ENCODE results near the gene EHMT2. TPM values are rescaled to one million over a fixed set of nuclear protein-coding genes. Genes with fewer than 3 reads are reported as not detected.
A peak's percentile ranks its signal among the peaks of the same experiment; 100 is the strongest.
"Not testable (repeated sequence)": the region's sequence is repeated elsewhere in the genome, so short reads cannot be mapped to it uniquely, and the experiment has no call there.

Gene EHMT2
- total RNA-seq, 2 experiments from 2014 or later = 55.4 to 56.8 TPM

GRCh38 chr6:31864818-31865204, 32.7 kb downstream of the EHMT2 start:
- Mint-ChIP-seq H3K4me3 (peak overlapping the region; percentile 84), H3K9me3 (no peaks in the 10 kb centered on the region), H3K27me3 (no peaks in the 10 kb centered on the region), H3K36me3 (ENCODE audit: low read depth) (peaks cover 4% of the 10 kb centered on the region), H3K27ac (no peak overlapping the region), H3K4me1 (ENCODE audit: low read depth) (peaks cover 20% of the 10 kb centered on the region)
- POLR2A ChIA-PET = interaction anchor here (0.9 to 4.4 kb wide), 5 partner anchors 10 to 213 kb away, joined by 3 to 42 read pairs (median 4); no protein-coding TSS in a partner anchor
- no peak for DNase-seq
- TF ChIP-seq CTCF (IDR thresholded peaks at IDR 0.05) = no peak
- no peak for ATAC-seq
- intact Hi-C loops (cut with micrococcal nuclease) = no loop called here
- CTCF ChIA-PET = no interaction called here

- H3K9me3 Mint-ChIP-seq; DNase-seq; H3K36me3 Mint-ChIP-seq (ENCODE audit: low read depth): not testable (repeated sequence)
Observed at GRCh38 chr6:31864123-31864562, 33.4 kb downstream of the EHMT2 start.

GRCh38 chr6:31862344-31863235, 34.9 kb downstream of the EHMT2 start, which contains the start of gene NEU1:
Gene NEU1 (minus strand): TSS chr6:31862821. CDS start chr6:31862776, 45 bp downstream.
- ChIA-PET CTCF (interaction anchor here (1.2 to 2.0 kb wide), 7 partner anchors 18 to 93 kb away, joined by 3 to 14 read pairs (median 5); partner anchors contain the start of gene EHMT2), POLR2A (interaction anchor here (0.6 to 4.4 kb wide), 10 partner anchors 12 to 966 kb away, joined by 3 to 42 read pairs (median 4); partner anchors contain the start of genes GPANK1 and HSPA1B)
- TF ChIP-seq CTCF (IDR thresholded peaks at IDR 0.05) = no peak
- peak within 1 kb of the TSS; percentile 84 for H3K4me3 Mint-ChIP-seq
- H3K27me3 Mint-ChIP-seq = no peaks in the 10 kb centered on the region
- intact Hi-C loops (cut with micrococcal nuclease) = no loop called here
- ATAC-seq (peak; percentile 96), DNase-seq (peak; percentile 100)
- H3K27ac Mint-ChIP-seq = peak within 1 kb of the TSS; percentile 90
- H3K9me3 Mint-ChIP-seq = no peaks in the 10 kb centered on the region
- peaks cover 4% of the 10 kb centered on the region for H3K36me3 Mint-ChIP-seq (ENCODE audit: low read depth)
- peaks cover 20% of the 10 kb centered on the region for H3K4me1 Mint-ChIP-seq (ENCODE audit: low read depth)

More at GRCh38 chr6:31864123-31864562, 33.4 kb downstream of the EHMT2 start:
- peak overlapping the region; percentile 84 for H3K4me3 Mint-ChIP-seq
- ATAC-seq; intact Hi-C loops (cut with micrococcal nuclease); H3K27me3 Mint-ChIP-seq: not testable (repeated sequence)
- H3K4me1 Mint-ChIP-seq (ENCODE audit: low read depth) = peaks cover 20% of the 10 kb centered on the region
- ChIA-PET POLR2A (interaction anchor here (0.6 to 4.4 kb wide), 12 partner anchors 11 to 277 kb away, joined by 3 to 42 read pairs (median 4); partner anchors contain the start of genes GPANK1, HSPA1B and LSM2), CTCF (interaction anchor here (0.6 to 2.0 kb wide), 5 partner anchors 11 to 184 kb away, joined by 3 to 14 read pairs (median 4); no protein-coding TSS in a partner anchor)
- H3K27ac Mint-ChIP-seq = peak overlapping the region; percentile 90

- ChIA-PET POLR2A (interaction anchor here (1.1 kb wide), 1 partner anchor 208 kb away, joined by 4 read pairs; no protein-coding TSS in a partner anchor), CTCF (interaction anchor here (1.4 to 2.0 kb wide), 2 partner anchors 27 to 61 kb away, joined by 5 to 14 read pairs; no protein-coding TSS in a partner anchor)
- Mint-ChIP-seq H3K36me3 (ENCODE audit: low read depth) (peaks cover 4% of the 10 kb centered on the region), H3K9me3 (no peaks in the 10 kb centered on the region), H3K4me1 (ENCODE audit: low read depth) (peaks cover 20% of the 10 kb centered on the region), H3K27ac (peak overlapping the region; percentile 90), H3K4me3 (peak overlapping the region; percentile 84), H3K27me3 (no peaks in the 10 kb centered on the region)
- DNase-seq (no peak), ATAC-seq (no peak)
- intact Hi-C loops (cut with micrococcal nuclease) = loop anchor here (2.0 kb wide), 1 partner anchor 23 kb away; no protein-coding TSS in a partner anchor
- no peak for TF ChIP-seq CTCF (IDR thresholded peaks at IDR 0.05)
Observed at GRCh38 chr6:31861919-31862343, 35.6 kb downstream of the EHMT2 start.

- intact Hi-C loops (cut with micrococcal nuclease) = loop anchor here (2.0 kb wide), 1 partner anchor 22 kb away; no protein-coding TSS in a partner anchor
- ATAC-seq = no peak
- no peaks in the 10 kb centered on the region for H3K9me3 Mint-ChIP-seq
- H3K36me3 Mint-ChIP-seq (ENCODE audit: low read depth) = peaks cover 4% of the 10 kb centered on the region
- no peaks in the 10 kb centered on the region for H3K27me3 Mint-ChIP-seq
- DNase-seq = no peak
- no peak for TF ChIP-seq CTCF (IDR thresholded peaks at IDR 0.05)
- POLR2A ChIA-PET = no interaction called here
- CTCF ChIA-PET = no interaction called here
- no peak overlapping the region for H3K27ac Mint-ChIP-seq
- H3K4me3 Mint-ChIP-seq = peak overlapping the region; percentile 84
- H3K4me1 Mint-ChIP-seq (ENCODE audit: low read depth) = peaks cover 20% of the 10 kb centered on the region
Observed at GRCh38 chr6:31861150-31861549, 36.3 kb downstream of the EHMT2 start.
